NCI-H1417 treated with DMSO at 0.1 percent for 48 hours (cell line): ENCODE data around the gene RASAL2.
"Not testable (repeated sequence)": the region's sequence is repeated elsewhere in the genome, so short reads cannot be mapped to it uniquely, and the experiment has no call there.

Experiments
- DNase-seq: peaks from one replicate; lab custom pipeline; 2025; lab: John Stamatoyannopoulos, UW

The RASAL2 gene

GRCh38 chr1:178237121-178237520, 143.2 kb downstream of the RASAL2 start:
- no peak for DNase-seq

- DNase-seq, result no peak
Measured at GRCh38 chr1:178238722-178239510, 145.0 kb downstream of the RASAL2 start.

- no peak for DNase-seq
Measured at GRCh38 chr1:178241057-178241456, 147.2 kb downstream of the RASAL2 start.

GRCh38 chr1:178241837-178242236, 147.9 kb downstream of the RASAL2 start:
- DNase-seq, result no peak

- DNase-seq, result no peak
Measured at GRCh38 chr1:178243119-178243518, 149.2 kb downstream of the RASAL2 start.

- DNase-seq, result no peak
Measured at GRCh38 chr1:178243890-178244289, 150.0 kb downstream of the RASAL2 start.

- not testable (repeated sequence) for DNase-seq
Measured at GRCh38 chr1:178248284-178248683, 154.4 kb downstream of the RASAL2 start.

- not testable (repeated sequence) for DNase-seq
Measured at GRCh38 chr1:178253581-178253980, 159.7 kb downstream of the RASAL2 start.

GRCh38 chr1:178254433-178254832, 160.5 kb downstream of the RASAL2 start:
- no peak for DNase-seq

GRCh38 chr1:178258536-178258935, 164.6 kb downstream of the RASAL2 start:
- DNase-seq, result no peak

- no peak for DNase-seq
Measured at GRCh38 chr1:178262120-178262500, 168.2 kb downstream of the RASAL2 start.

- no peak for DNase-seq
Measured at GRCh38 chr1:178263341-178263740, 169.4 kb downstream of the RASAL2 start.

- no peak for DNase-seq
Measured at GRCh38 chr1:178266113-178266512, 172.2 kb downstream of the RASAL2 start.

- no peak for DNase-seq
Measured at GRCh38 chr1:178266619-178267066, 172.7 kb downstream of the RASAL2 start.

- no peak for DNase-seq
Measured at GRCh38 chr1:178267646-178268094, 173.8 kb downstream of the RASAL2 start.

- DNase-seq, result no peak
Measured at GRCh38 chr1:178271471-178271870, 177.6 kb downstream of the RASAL2 start.

- no peak for DNase-seq
Measured at GRCh38 chr1:178273707-178274410, 180.0 kb downstream of the RASAL2 start.

GRCh38 chr1:178275049-178275448, 181.1 kb downstream of the RASAL2 start:
- DNase-seq, result no peak

GRCh38 chr1:178275553-178275952, 181.6 kb downstream of the RASAL2 start:
- DNase-seq, result no peak

GRCh38 chr1:178277793-178278530, 184.1 kb downstream of the RASAL2 start:
- DNase-seq, result no peak

GRCh38 chr1:178278916-178279686, 185.2 kb downstream of the RASAL2 start:
- no peak for DNase-seq

GRCh38 chr1:178282949-178283367, 189.1 kb downstream of the RASAL2 start:
- DNase-seq, result peak; percentile 7
